CD4-positive, alpha-beta T cell treated with Interleukin-15 for 1 hour (primary cell): ENCODE data around the gene CXADR.

ENCODE experiments used
- DNase-seq: peaks from one replicate; pipeline ENCODE4 v3.0.0-alpha.2; 2020

The CXADR gene

DNA sequence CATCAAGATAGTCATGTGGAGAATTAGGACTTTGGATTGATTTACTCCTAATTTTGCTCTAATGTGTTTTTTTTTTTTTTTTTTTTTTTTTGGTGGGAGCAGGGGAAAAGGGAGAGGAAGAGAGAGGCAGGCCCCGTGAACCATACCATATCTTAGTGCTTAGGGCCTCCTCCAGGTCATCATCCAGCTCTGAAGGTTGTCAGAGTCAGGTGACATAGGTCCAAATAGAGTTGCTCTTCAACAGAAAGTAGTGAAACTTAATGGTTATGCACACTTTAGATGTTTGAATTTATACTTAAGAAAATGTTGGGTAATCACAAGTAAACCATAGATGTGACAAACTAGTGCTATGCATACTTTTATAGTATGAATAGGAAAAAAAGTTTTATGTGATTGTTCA lies 32.2 kb downstream of the CXADR start:
- no peak for DNase-seq

DNA sequence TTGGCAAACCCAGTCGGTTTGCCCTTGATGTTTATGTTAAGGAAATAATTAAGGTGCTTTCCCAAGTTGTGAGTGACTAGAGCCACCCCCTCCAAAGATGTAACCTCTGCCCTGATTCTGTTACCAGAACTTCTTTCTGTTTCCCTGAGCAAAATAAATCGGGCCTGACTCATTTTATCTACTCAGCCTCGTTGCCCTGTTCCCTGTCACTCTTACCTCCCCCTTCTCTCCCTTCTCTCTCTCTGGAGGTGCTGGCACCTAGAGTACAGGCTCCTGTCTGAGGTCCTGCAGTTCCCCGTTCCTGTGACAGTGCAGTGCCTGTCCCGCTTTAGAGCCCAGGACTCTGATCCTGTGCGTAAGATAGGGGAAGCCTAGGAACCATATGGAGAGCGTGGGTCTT lies 35.4 kb downstream of the CXADR start:
- no peak for DNase-seq

DNA sequence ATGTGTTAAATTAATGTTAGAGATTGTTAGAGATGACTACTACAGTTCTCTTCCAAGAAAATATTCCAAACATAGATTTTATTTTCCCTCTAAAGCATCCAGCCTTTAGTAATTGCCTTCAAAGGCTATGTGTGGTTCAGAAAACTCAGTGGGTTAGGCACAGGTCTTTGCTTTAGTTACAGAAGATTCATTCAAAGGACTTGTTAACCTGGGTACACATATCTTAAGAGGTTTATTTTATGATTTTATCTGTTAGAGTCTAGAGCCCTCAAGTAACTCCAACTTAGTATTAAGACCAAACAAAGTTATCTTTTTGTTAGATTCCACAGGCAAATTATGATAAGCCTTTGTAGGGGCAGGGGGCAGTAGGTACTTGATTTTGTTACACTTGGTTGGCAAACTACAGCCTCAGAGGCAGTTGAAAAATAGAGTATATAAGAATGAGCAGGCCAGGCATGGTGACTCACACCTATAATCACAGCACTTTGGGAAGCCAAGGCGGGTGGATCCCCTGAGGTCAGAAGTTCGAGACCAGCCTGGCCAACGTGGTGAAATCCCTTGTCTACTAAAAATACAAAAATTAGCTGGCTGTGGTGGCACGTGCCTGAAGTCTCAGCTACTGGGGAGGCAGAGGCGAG lies 37.9 kb downstream of the CXADR start:
- no peak for DNase-seq

GRCh38 chr21:17552410-17552809 lies 39.6 kb downstream of the CXADR start:
- no peak for DNase-seq

DNA sequence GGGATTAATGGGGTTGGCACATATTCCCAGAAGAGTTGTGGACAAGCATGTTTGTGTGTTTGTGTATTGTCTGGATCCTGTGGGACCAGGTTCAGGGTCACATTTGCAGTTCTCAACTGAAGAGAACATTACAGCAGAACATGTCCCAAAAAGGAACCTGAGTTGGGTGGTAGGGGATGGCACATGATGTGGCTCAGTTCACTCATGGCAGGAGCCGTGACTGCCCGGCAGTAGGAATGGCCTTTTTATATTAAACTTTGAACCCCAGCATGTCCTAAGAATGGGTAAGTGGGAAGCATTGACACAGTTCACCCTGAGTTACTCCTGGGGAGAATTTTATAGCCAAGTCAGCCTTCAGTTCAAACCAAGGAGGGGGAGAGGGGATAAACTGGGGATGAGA lies 41.3 kb downstream of the CXADR start:
- DNase-seq, result no peak

GRCh38 chr21:17554679-17555465 lies 42.0 kb downstream of the CXADR start:
- no peak for DNase-seq

GRCh38 chr21:17560377-17561025 lies 47.7 kb downstream of the CXADR start:
- DNase-seq, result no peak

GRCh38 chr21:17570786-17571185 lies 57.9 kb downstream of the CXADR start:
- no peak for DNase-seq

DNA sequence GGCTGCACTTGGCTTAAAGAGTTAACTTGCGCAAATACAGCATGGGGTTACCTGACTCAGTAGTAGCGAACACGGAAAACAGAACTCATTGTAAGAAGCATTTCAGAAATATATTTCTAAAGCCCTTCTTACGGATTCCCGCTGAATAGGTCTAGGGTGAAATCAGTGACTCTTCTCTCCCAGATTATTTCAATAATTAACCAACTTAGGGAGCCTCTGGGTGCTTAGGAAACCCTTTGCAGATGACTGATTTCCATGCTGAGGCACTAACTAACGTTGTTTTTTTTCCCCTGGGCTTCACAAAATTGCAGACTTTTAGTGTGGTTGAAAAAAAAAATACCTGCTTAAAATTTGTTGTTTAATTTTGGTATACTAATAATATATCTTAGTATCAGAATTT lies 59.6 kb downstream of the CXADR start:
- no peak for DNase-seq

- DNase-seq, result no peak
Measured at GRCh38 chr21:17575076-17575475, 62.2 kb downstream of the CXADR start.

DNA sequence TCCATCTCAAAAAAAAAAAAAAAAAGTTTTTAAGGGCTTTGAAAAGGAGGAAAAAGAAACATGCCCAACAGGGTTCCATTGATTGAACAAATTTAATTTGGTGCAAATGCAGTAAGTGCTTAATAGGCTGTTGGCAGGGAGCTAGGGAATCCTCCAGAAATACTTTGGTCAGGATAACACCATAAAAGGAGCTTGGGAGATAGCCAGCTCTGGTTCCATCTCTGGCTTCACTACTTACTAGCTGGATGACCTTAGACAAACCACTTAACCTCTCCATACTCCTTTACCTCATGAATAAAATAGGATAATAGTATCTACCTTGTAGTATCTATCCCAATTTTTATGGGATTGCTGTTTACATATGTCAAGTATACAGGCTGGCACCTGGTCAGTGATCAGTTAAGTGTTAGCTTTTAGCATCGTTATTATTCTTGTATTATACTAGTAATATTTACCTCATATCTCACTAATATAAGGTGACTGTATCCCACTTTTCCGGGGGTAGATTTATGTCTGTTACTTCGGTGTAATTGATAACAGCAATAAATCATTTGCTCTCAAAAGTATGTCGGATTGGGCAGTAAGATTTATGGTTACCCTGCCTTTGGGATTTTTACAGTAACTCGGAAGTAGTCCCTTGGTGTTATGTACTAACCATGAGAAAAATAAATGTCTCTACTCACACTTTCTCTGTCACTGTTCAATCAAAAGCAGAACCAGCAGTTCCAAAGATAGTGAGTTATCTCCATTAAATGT lies 63.4 kb downstream of the CXADR start:
- DNase-seq, result no peak

DNA sequence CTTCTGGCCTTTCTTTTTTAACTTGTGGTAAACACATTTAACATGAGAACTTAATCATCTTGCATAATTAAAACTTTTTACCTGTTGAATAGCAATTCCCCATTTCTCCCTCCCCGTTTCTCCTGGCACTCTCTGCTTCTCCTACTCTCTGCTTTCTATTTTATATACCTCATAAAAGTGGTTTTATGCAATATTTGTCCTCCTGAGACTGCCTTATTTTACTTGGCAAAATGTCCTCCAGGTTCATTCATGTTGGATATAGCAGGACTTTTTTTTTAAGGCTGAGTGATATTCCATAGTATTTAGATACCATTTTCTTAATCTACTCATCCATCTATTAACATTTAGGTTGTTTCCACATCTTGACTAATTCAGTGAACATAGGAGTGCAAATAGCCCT lies 64.9 kb downstream of the CXADR start:
- DNase-seq, result no peak

DNA sequence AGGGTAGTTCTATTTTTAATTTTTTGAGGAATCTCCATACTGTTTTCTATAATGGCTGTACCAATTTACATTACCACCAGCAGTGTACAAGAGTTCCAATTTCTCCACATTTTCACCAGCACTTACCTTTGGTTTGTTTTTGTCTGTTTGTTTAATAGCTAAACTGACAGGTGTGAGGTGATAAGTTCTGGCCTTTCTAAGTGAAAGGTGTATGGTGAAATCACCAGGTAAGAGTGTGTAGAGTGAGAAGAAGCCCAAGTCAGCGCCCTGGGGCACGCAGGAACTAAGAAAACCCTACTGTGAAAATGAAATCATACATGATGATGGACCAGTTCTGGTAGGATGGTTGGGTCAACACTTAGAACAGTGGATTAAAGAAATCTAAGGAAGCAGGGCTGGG lies 65.3 kb downstream of the CXADR start:
- DNase-seq, result no peak

- no peak for DNase-seq
Measured at GRCh38 chr21:17578876-17579275, 66.0 kb downstream of the CXADR start.

- no peak for DNase-seq
Measured at GRCh38 chr21:17580319-17580718, 67.5 kb downstream of the CXADR start.

DNA sequence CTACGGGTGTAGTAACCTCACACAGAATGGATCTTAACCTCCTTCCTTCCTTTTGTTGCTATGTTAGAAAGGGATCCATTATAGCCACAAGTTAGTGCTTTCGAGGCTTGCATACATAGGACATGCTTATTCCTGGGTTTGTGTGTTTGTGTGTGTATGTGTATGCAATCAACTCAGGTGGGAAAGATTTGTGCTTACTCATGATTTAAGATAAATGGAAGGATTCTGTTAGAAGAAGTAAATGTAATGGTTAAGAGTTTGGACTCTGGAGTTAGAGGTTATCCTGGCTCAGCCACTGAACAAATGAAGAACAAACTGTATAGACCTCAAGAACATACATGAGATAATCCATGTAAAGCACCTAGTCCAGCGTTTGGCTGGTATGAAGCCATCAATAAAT lies 71.1 kb downstream of the CXADR start:
- DNase-seq, result no peak

DNA sequence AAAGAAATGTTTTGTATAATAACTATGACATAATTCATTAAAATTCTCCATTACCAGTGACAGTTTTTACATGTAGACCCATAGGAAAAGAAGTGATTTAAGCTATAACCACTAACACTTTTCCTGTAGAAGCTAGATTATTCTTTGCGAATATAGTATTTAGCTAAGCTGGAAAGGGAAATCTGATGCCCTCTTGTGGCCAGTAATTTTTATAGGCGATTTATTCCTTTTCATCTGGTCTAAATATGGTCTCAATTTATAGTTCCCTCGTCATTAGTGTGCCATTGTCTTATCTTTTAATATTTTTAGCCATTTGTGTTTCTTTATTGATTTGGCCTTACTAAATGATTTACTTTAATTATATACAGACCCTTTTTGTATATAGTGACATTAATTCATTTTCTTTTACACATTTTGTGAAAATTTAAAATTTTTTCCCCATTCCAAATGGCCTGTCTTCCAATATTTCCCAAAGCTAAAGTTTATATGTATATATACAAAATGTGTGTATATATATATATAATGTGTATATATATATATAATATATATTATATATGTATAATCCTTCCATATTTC lies 73.1 kb downstream of the CXADR start:
- no peak for DNase-seq

GRCh38 chr21:17590430-17590829 lies 77.6 kb downstream of the CXADR start:
- no peak for DNase-seq

GRCh38 chr21:17597680-17598079 lies 84.8 kb downstream of the CXADR start:
- DNase-seq, result no peak

GRCh38 chr21:17598437-17598836 lies 85.6 kb downstream of the CXADR start:
- no peak for DNase-seq

GRCh38 chr21:17602874-17603273 lies 90.0 kb downstream of the CXADR start:
- no peak for DNase-seq

DNA sequence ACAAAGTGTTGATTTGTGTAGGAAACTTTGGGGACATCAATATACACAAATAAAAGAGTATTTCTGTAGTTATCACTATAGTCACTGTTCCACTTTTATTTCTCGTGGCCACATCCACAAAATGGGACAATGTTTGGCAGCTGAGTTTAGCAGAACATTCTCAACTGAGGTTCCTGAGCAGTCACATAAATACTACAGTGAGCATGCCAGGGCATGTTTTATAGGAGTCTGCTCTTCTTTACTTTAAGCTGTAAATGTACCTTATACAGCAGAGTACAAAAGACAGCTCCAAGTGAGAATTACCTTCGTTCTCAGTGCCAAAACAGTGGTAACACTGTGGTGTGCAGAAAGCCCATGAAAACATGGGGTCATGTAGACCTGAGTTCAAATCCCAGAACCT lies 94.8 kb downstream of the CXADR start:
- no peak for DNase-seq

GRCh38 chr21:17609681-17610080 lies 96.8 kb downstream of the CXADR start:
- DNase-seq, result no peak
